LNCaP clone FGC (cell line): ENCODE results near the gene DCUN1D2.
"Not testable (repeated sequence)": the region's sequence is repeated elsewhere in the genome, so short reads cannot be mapped to it uniquely, and the experiment has no call there.

Experiments
- DNase-seq: peaks from one replicate; pipeline ENCODE4 v3.0.0-alpha.2; 2011; ENCODE audit warnings: low read depth
- H3K4me3 ChIP-seq: 2 replicates; pipeline ENCODE4 v1.5.1; 2011; ENCODE audit warnings: mild to moderate bottlenecking, low read depth, low read length, control low read depth
- TF ChIP-seq, protein P1 (sequence below): IDR thresholded peaks from 2 replicates; pipeline ENCODE4 v1.5.1; 2012; ENCODE audit warnings: mild to moderate bottlenecking; ENCODE audit not compliant: control insufficient read depth, insufficient read depth; ENCODE audit errors: extremely low read depth

The DCUN1D2 gene

DNA sequence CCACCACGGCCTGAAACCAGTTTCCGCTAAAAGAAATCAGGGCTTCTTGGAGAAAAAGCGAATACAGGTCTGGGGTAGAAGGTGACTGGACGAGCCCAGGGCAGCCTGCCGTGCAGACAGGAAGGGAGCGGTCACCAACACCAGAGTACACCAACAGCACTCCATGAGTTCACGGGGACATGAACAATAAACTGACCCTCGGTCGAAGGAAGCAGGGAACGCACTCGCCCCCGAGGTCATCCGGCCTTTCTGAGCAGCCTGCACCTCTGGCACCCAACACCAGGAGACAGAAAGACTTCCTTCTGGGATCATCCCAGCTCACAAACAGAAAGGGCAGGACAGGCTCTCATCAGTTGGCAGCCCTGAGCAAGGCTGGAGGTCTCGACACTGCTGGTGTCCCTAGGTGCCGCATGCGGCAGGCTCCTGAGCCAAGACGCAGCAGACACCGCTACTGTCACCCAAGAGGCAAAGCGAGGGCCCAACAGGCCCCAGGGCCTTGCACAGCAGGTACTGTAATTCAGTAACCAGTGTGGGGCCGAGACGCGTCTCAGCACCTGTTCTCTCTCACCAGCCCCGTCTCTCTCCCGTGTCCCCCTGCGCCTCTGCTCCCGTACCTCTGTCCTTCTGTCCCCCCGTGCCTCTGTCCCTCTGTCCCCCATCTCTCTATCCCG, 18.0 kb downstream of the DCUN1D2 start:
- no peak for DNase-seq
- H3K4me3 ChIP-seq = no peak overlapping the region
- TF ChIP-seq, protein P1, sequence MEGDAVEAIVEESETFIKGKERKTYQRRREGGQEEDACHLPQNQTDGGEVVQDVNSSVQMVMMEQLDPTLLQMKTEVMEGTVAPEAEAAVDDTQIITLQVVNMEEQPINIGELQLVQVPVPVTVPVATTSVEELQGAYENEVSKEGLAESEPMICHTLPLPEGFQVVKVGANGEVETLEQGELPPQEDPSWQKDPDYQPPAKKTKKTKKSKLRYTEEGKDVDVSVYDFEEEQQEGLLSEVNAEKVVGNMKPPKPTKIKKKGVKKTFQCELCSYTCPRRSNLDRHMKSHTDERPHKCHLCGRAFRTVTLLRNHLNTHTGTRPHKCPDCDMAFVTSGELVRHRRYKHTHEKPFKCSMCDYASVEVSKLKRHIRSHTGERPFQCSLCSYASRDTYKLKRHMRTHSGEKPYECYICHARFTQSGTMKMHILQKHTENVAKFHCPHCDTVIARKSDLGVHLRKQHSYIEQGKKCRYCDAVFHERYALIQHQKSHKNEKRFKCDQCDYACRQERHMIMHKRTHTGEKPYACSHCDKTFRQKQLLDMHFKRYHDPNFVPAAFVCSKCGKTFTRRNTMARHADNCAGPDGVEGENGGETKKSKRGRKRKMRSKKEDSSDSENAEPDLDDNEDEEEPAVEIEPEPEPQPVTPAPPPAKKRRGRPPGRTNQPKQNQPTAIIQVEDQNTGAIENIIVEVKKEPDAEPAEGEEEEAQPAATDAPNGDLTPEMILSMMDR = no peak

DNA sequence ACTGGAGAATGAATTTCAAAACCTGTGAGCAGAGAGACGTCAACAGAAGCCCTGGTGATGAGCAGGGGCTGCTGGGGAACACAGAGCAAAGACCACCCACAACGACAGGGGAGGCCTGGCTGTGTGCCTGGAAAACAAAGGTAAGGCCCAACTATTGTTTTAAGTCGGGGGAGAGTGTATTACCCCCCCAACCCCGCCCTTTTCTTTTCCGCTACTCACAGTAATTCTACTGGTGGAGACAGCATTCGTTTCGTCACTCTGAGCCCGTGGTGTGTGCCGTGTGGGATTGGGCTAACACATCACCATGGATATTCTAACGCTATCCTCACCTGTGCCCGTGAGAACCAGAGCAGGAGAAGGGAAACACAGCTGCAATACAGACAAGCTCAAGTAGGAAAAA, 18.7 kb downstream of the DCUN1D2 start:
- H3K4me3 ChIP-seq = no peak overlapping the region
- TF ChIP-seq, protein P1 = no peak
- no peak for DNase-seq

DNA sequence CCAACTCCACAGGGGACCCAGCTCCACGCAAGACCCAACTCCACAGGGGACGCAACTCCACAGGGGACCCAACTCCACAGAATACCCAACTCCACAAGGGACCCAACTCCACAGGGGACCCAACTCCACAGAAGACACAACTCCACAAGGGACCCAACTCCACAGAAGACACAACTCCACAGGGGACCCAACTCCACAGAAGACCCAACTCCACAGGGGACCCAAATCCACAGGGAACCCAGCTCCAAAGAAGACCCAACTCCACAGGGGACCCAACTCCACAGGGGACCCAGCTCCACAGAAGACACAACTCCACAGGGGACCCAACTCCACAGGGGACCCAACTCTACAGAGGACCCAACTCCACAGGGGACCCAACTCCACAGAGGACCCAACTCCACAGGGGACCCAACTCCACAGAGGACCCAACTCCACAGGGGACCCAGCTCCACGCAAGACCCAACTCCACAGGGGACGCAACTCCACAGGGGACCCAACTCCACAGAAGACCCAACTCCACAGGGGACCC, 19.8 kb downstream of the DCUN1D2 start:
- H3K4me3 ChIP-seq, DNase-seq: not testable (repeated sequence)

DNA sequence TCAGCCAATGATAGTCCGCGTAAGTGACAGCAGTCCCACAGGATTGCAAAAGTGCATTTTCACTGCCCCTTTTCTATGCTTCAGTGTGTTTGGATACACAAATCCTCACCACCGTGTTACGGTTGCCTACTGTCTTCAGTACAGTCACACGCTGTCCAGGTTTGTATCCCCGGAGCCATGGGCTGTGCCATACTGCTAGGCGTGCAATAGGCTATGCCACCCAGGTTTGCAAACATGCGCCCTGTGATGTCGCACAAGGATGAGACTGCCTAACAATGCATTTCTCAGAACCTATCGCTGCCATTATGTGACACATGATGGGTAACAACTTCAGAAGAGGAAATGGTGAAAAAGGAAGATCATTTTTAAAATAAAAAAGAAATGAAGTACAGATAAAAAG, 20.4 kb downstream of the DCUN1D2 start:
- TF ChIP-seq, protein P1 = no peak
- H3K4me3 ChIP-seq = no peak overlapping the region
- DNase-seq = no peak

DNA sequence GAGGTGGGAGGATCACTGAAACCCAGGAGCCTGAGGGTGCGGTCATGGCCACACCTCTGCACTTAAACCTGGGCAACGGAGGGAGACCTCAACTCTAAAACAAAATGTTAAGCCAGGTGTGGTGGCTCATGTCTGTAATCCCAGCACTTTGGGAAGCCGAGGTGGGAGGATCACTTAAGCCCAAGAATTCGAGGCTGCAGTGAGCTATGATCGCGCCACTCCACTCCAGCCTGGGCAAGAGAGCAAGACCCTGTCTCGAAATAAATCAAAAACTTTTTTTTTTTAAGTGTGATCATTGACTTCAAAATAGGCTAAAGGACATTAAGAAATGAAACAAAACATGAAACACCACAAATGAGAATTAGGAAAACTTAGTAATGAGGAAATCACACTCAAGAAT, 20.9 kb downstream of the DCUN1D2 start:
- no peak overlapping the region for H3K4me3 ChIP-seq
- TF ChIP-seq, protein P1 = no peak
- no peak for DNase-seq

DNA sequence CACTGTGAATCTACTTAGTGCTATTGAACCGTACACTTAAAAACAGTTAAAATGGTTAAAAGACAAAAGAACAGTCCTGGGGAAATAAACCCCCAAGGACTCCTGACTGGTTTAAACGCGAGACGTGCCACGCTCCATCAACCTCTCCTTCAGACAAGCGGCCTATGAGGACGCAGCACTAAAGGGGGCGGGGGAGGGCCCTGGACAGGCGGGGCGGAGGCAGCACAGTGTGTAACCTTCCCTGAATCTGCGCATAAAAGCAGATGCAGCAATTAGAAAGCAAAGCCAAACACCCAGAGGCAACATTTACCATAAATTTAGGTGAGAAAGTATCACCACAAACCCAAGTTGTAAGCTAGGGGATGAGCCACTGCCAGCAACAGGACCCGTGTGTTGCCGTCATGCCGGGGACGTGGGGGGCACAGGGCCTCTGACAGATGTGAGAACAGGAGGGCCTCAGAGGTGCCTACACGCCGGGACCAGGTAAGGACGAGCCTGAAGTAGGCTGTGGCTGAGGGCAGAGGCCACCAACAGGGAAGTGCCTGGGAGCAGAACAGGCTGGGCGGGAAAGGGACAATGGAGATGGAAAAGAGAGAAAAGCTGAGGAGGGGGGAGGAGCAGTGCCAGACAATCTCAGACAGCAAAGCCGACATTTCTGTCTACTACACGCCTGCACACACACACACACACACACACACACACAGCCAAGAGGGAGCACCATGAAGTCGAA, 21.9 kb downstream of the DCUN1D2 start:
- DNase-seq = no peak
- H3K4me3 ChIP-seq = no peak overlapping the region
- TF ChIP-seq, protein P1 = no peak

DNA sequence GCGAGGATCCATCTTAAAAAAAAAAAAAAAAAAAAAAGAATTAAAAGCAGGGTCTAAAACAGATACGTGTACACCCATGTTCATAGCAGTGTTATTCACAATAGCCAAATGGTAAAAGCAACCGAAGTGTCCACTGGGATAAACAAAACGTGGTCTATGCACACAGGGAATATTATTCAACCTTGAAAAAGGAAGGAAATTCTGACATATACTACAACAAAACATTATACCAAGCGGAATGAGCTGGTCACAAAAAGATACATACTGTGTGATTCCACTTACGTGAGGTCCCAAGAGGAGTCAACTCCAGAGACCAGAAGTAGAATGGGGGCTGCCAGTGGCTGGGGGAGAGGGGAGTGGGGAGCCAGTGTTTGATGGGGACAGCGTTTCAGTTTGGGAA, 22.5 kb downstream of the DCUN1D2 start:
- H3K4me3 ChIP-seq = no peak overlapping the region
- no peak for DNase-seq
- TF ChIP-seq, protein P1 = no peak
